HG02885 (cell line): ENCODE measurements around the gene TEX30.
"Not testable (repeated sequence)": the region's sequence is repeated elsewhere in the genome, so short reads cannot be mapped to it uniquely, and the experiment has no call there.

Experiments
- ATAC-seq: cut with Tn5 transposase; IDR thresholded peaks from one replicate; pipeline ENCODE4 v1.9.1; 2021; ENCODE audit warnings: mild to moderate bottlenecking; ENCODE audit not compliant: unreplicated experiment, poor library complexity

TEX30 gene

GRCh38 chr13:102780656-102781055, 7.1 kb upstream of the TEX30 start:
- not testable (repeated sequence) for ATAC-seq

DNA sequence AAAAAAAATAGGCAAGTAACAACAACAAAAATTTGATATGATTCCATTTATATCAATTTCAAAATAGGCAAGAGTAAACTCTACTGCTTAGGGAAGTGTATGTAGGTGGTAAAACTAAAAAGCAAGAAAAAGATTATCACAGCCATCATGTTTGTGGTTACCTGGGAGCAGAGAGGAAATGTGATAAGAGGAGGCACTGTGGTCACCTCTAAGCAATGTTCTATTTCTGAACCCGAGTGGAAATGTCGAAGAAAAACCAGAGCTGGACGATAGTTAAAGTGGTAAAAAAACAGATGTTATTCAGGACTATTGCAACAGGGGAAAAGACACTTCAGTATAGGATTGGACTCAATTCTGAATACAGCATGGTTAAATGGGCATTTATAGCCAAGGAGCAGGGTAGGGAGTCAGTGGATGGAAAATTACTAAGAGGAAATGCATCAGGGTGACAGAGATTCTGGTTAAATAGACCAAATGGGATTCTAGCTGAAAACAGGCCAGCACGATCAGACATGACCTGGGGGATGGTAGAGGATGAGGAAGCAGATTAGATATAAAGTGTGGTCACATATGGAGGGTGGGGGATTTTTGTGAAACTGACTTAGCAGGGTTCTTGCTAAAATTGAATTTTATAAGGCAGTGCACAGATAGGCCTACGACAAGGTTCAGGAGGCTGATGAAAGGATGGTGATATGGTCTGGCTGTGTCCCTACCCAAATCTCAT, 6.0 kb upstream of the TEX30 start:
- peak; percentile 72 for ATAC-seq

DNA sequence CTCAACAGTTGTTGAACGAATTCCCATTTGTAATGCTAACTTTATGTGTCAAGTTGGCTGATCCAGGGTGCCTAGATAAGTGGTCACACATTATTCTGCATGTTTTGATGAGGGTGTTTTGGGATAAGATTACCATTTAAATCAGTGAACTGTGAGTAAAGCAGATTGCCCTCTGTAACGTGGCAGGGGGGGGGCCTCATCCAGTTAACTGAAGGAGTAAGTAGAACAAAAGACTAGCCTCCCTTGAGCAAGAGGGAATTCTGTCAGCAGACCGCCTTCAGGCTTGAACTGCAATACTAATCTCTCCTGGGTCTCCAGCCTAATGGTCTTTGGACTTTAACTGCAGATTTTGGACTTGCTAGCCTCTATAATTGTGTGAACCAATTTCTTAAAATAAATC, 4.2 kb upstream of the TEX30 start:
- ATAC-seq: no peak

DNA sequence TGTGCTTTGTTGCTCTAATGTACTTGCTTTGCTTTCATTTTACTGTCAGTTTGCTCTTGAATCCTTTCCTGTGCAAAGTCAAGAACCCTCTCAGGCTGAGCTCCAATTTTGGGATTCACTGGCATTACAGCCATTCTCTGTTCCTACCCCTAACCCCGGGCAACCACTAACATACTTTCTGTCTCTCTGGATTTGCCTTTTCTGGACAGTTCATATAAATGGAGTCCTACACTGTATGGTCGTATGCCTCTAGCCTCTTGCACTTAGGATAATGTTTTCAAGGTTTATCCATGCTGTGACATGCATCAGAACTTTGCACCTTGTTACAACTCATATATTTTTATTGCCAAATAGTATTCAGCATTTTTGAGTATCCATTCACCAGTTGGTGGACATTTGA, 2.7 kb upstream of the TEX30 start:
- no peak for ATAC-seq

- ATAC-seq: no peak
Observed at GRCh38 chr13:102774591-102775520, 1.3 kb upstream of the TEX30 start.

DNA sequence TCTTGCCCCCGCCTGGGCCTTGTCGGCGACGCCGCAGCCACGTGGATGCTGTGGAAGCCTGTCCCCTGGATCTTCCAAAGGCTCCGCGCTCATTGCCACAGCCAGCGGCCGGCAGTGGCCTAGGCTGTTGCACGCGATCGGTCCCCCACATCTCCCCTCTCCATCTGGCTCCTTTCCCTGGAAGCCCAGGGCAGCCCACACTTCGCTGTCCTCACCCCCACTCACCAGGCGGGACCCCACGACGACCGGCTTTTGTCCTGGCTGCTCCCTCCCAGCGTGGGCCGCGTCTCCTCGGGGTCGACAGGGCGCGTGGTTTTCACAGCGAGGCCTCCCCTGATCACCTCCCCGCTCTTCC, 605 bp upstream of the TEX30 start:
- ATAC-seq: no peak

GRCh38 chr13:102772042-102772425, 1.6 kb downstream of the TEX30 start:
- no peak for ATAC-seq

DNA sequence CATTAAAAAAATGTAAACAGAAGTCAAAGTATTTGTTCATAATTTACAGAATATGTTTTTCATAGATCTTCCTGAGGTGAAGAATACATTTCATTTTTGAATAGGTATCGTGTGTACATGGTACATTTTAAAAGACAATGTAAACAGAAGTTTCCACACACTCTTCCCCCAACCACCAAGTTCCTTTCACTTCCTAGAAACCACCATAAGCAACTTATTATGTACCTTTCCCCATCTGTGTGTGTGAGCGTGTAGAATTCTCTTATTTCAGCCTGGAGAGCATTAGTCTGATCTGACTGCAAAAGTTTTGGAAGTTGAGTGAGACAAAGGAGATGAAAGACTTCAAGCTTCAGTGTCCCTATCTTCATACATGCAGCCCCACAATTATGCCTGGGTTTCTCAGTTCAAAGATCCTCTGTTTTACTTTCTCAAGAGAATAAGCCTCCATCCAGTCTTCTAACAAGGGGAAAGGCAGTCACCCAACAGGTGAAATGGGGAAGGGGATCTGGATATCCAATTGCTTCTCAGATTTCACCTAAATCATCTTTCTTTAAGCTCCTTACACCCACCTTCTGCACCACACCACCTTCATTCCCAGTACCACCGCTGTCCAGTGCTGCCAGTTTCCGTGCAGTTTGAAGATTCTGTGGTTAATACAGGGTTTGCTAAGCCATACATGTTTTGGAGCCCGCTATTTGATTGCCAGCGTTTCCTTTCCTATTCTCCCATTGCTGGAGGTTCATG, 2.1 kb downstream of the TEX30 start:
- no peak for ATAC-seq

- no peak for ATAC-seq
Observed at GRCh38 chr13:102770435-102770834, 3.2 kb downstream of the TEX30 start.

GRCh38 chr13:102769679-102770078, 3.9 kb downstream of the TEX30 start:
- ATAC-seq: no peak

GRCh38 chr13:102768909-102769308, 4.7 kb downstream of the TEX30 start:
- no peak for ATAC-seq

DNA sequence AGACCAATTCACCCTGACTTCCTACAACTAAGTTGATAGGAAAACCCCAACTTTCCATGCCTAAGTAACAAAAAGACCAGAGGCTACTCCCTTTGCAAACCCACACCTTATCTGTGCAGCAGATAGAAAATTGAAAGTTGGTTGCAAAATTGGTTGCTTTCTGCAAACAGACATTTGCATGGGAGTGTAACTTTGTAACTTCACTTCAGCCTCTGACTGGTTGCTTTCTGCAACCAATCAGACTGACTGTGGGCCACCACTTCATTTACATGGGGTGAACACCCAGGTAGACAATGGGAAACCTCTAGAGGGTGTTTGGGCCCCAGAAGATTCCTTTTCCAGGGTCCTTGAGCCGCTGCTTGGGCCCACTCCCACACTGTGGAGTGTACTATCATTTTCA, 9.8 kb downstream of the TEX30 start:
- ATAC-seq: no peak

- ATAC-seq: no peak
Observed at GRCh38 chr13:102761071-102761470, 12.5 kb downstream of the TEX30 start.

DNA sequence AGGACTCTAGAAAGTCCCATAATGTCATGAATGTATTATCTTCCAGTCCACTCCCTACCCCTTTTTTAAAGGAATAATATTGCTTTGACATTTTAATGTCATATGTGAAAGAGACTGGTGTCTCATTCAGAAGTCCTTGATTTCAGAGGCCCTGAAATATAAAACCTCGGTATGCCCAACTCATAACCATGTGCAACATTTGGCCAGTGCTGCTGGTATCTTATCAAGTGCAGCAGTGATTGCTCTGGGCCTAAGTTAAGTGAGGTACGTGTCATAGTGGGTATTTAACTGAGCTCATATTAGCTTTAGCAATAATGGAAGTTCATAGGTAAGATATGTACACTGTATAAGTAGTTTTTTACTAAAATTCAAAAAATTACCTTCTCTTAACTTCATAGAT, 14.7 kb downstream of the TEX30 start:
- no peak for ATAC-seq

GRCh38 chr13:102757006-102757405, 16.6 kb downstream of the TEX30 start:
- no peak for ATAC-seq

GRCh38 chr13:102751886-102752285, 21.7 kb downstream of the TEX30 start:
- ATAC-seq: no peak

DNA sequence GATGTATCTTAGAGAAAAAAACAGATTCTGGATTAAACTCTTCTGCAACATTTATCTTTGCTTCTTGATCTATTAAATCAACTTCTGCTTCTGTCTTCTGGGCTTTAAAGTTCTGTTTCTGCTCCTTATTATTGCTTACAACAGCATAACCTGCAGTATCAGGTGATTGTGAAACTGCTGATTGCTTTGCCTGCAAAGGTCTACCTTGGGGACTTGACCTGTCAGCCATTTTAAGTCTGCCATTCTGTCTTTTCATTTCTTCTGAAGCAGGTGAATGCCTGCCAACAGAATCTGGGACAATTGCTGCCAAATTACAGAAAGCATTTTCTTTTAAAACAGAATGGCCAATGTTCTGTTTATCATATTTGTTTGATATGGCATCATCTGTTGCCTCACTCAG, 31.1 kb downstream of the TEX30 start:
- no peak for ATAC-seq

GRCh38 chr13:102742101-102742500, 31.5 kb downstream of the TEX30 start:
- no peak for ATAC-seq

GRCh38 chr13:102729560-102730270, 43.9 kb downstream of the TEX30 start:
- no peak for ATAC-seq

GRCh38 chr13:102726430-102726829, 47.2 kb downstream of the TEX30 start:
- ATAC-seq: no peak
